Skin epidermis (tissue), 12 donors: ENCODE measurements around the gene NDUFB11.

ENCODE experiments used
- H3K27ac ChIP-seq, 21 experiments: fragments of 200-600 bp; sonication (generic) in 11 of 21; one replicate each; pipeline ENCODE4 v1.5.0; 2020; ENCODE audit warnings: mild to moderate bottlenecking in 3 of 21, inconsistent platforms in 2 of 21, moderate library complexity in 2 of 21
- H3K4me3 ChIP-seq, 7 experiments: fragments of 200-600 bp; sonication (generic) in 2 of 7; one replicate each; pipeline ENCODE4 v1.5.0; 2020; ENCODE audit warnings: inconsistent platforms in 2 of 7, mild to moderate bottlenecking in 2 of 7, moderate library complexity in 1 of 7

NDUFB11 gene

GRCh38 chrX:47144626-47145394, at the start of gene NDUFB11, which contains the start of gene RBM10:
Gene NDUFB11, minus strand, starts transcription at chrX:47144702. Its CDS starts 23 bp downstream, at chrX:47144679.
Gene RBM10, plus strand, starts transcription at chrX:47145221. Its CDS starts 2,261 bp downstream, at chrX:47147482.
- H3K4me3 ChIP-seq, result peak within 1 kb of the TSS; percentile 46 to 68 (median 56)
- peak within 1 kb of the TSS; percentile 62 to 95 (median 90) for H3K27ac ChIP-seq

GRCh38 chrX:47193475-47194193, 49.1 kb upstream of the NDUFB11 start, which contains the start of gene UBA1:
Gene UBA1, plus strand, starts transcription at chrX:47193829. Its CDS starts 4,974 bp downstream, at chrX:47198803.
- Histone ChIP-seq H3K4me3 (peak within 1 kb of the TSS; percentile 57 to 78 (median 76)), H3K27ac (peak within 1 kb of the TSS; percentile 73 to 99 (median 96))

- peak overlapping the region in 5 of 21 experiments; percentile 45 to 88 (median 84) for H3K27ac ChIP-seq
Observed at GRCh38 chrX:47191806-47192401, 47.4 kb upstream of the NDUFB11 start.

GRCh38 chrX:47191331-47191730, 46.8 kb upstream of the NDUFB11 start:
- peak overlapping the region; percentile 33 to 59 (median 54) for H3K4me3 ChIP-seq
- peak overlapping the region in 20 of 21 experiments; percentile 22 to 88 (median 64) for H3K27ac ChIP-seq

More at GRCh38 chrX:47191806-47192401, 47.4 kb upstream of the NDUFB11 start:
- H3K4me3 ChIP-seq, result peak overlapping the region; percentile 33 to 59 (median 54)

GRCh38 chrX:47190445-47191269, 46.2 kb upstream of the NDUFB11 start:
- Histone ChIP-seq H3K4me3 (peak overlapping the region; percentile 33 to 59 (median 54)), H3K27ac (peak overlapping the region; percentile 22 to 88 (median 64))

- H3K27ac ChIP-seq, result no peak overlapping the region
- no peak overlapping the region for H3K4me3 ChIP-seq
Observed at GRCh38 chrX:47189906-47190305, 45.4 kb upstream of the NDUFB11 start.

- Histone ChIP-seq H3K4me3 (no peak overlapping the region), H3K27ac (no peak overlapping the region)
Observed at GRCh38 chrX:47187106-47187677, 42.7 kb upstream of the NDUFB11 start.

- Histone ChIP-seq H3K27ac (no peak overlapping the region), H3K4me3 (no peak overlapping the region)
Observed at GRCh38 chrX:47186096-47186740, 41.7 kb upstream of the NDUFB11 start.

GRCh38 chrX:47185241-47185640, 40.7 kb upstream of the NDUFB11 start:
- no peak overlapping the region for H3K27ac ChIP-seq
- no peak overlapping the region for H3K4me3 ChIP-seq

- Histone ChIP-seq H3K27ac (no peak overlapping the region), H3K4me3 (no peak overlapping the region)
Observed at GRCh38 chrX:47184486-47184885, 40.0 kb upstream of the NDUFB11 start.

- Histone ChIP-seq H3K4me3 (no peak overlapping the region), H3K27ac (no peak overlapping the region)
Observed at GRCh38 chrX:47182106-47182700, 37.7 kb upstream of the NDUFB11 start.

- no peak overlapping the region for H3K27ac ChIP-seq
Observed at GRCh38 chrX:47181301-47181700, 36.8 kb upstream of the NDUFB11 start.

GRCh38 chrX:47180346-47180745, 35.8 kb upstream of the NDUFB11 start:
- H3K27ac ChIP-seq, result no peak overlapping the region

More at GRCh38 chrX:47181301-47181700, 36.8 kb upstream of the NDUFB11 start:
- no peak overlapping the region for H3K4me3 ChIP-seq

GRCh38 chrX:47179928-47180255, 35.4 kb upstream of the NDUFB11 start:
- no peak overlapping the region for H3K4me3 ChIP-seq
- H3K27ac ChIP-seq, result peak overlapping the region in 1 of 21 experiments; percentile 52

More at GRCh38 chrX:47180346-47180745, 35.8 kb upstream of the NDUFB11 start:
- H3K4me3 ChIP-seq, result no peak overlapping the region

- no peak overlapping the region for H3K4me3 ChIP-seq
- H3K27ac ChIP-seq, result peak overlapping the region in 4 of 21 experiments; percentile 26 to 52 (median 50)
Observed at GRCh38 chrX:47179221-47179927, 34.9 kb upstream of the NDUFB11 start.

- Histone ChIP-seq H3K4me3 (no peak overlapping the region), H3K27ac (peak overlapping the region in 1 of 21 experiments; percentile 55)
Observed at GRCh38 chrX:47178337-47178736, 33.8 kb upstream of the NDUFB11 start.

- Histone ChIP-seq H3K4me3 (no peak overlapping the region), H3K27ac (no peak overlapping the region)
Observed at GRCh38 chrX:47177079-47177478, 32.6 kb upstream of the NDUFB11 start.
